ENCODE measurements around the gene NCOA5.

DNA sequence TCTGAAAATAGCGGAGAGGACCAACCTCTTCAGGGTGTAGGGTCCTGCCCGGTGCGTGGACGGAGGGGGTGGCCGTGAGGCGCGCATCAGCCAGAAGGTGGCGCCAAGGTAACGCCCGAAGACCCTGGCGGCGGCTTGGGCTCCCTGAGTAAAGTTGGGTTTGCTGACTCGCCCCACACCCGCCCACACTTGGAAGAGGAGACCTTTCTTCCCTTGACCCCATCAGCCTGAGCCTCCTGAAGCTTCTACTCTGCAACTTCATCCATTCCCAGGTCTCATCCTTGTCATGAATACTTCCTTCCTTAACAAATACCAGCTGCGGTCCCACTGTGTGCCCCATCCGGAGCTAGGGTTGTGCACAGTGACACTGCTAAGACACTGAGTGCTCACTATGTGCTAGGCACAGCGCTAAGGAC is 43.0 kb upstream of the NCOA5 start:
- TF ChIP-seq TAF1 (conservative IDR thresholded peaks at IDR 0.05) (no peak), SP1 (IDR thresholded peaks at IDR 0.05) (no peak), RAD21 (IDR thresholded peaks at IDR 0.05) (peak; percentile 81 to 84), EGR1 (IDR thresholded peaks at IDR 0.05; ENCODE audit: low read depth in 2 of 2) (no peak)
- TF ChIP-seq, protein P1, sequence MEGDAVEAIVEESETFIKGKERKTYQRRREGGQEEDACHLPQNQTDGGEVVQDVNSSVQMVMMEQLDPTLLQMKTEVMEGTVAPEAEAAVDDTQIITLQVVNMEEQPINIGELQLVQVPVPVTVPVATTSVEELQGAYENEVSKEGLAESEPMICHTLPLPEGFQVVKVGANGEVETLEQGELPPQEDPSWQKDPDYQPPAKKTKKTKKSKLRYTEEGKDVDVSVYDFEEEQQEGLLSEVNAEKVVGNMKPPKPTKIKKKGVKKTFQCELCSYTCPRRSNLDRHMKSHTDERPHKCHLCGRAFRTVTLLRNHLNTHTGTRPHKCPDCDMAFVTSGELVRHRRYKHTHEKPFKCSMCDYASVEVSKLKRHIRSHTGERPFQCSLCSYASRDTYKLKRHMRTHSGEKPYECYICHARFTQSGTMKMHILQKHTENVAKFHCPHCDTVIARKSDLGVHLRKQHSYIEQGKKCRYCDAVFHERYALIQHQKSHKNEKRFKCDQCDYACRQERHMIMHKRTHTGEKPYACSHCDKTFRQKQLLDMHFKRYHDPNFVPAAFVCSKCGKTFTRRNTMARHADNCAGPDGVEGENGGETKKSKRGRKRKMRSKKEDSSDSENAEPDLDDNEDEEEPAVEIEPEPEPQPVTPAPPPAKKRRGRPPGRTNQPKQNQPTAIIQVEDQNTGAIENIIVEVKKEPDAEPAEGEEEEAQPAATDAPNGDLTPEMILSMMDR (IDR thresholded peaks at IDR 0.05; ENCODE audit: low read depth, low read length, missing input control), result peak; percentile 66
- TF ChIP-seq, protein P2, sequence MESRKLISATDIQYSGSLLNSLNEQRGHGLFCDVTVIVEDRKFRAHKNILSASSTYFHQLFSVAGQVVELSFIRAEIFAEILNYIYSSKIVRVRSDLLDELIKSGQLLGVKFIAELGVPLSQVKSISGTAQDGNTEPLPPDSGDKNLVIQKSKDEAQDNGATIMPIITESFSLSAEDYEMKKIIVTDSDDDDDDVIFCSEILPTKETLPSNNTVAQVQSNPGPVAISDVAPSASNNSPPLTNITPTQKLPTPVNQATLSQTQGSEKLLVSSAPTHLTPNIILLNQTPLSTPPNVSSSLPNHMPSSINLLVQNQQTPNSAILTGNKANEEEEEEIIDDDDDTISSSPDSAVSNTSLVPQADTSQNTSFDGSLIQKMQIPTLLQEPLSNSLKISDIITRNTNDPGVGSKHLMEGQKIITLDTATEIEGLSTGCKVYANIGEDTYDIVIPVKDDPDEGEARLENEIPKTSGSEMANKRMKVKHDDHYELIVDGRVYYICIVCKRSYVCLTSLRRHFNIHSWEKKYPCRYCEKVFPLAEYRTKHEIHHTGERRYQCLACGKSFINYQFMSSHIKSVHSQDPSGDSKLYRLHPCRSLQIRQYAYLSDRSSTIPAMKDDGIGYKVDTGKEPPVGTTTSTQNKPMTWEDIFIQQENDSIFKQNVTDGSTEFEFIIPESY (IDR thresholded peaks at IDR 0.05), result no peak
